Natural killer cell (primary cell): ENCODE measurements around the gene GCH1. TPM values are rescaled to one million over a fixed set of nuclear protein-coding genes. Genes with fewer than 3 reads are reported as not detected.

Experiments used
- ATAC-seq, 3 donors: fragments of 150-1000 bp in 2 of 3; fragments of 200-7000 bp in 1 of 3; cut with Tn5 transposase; 1 replicate in 1 of 3; 2 replicates in 2 of 3; pipeline ENCODE4 v1.10.0; 2021; ENCODE audit warnings: mild to moderate bottlenecking in 2 of 3, moderate library complexity in 2 of 3
- DNase-seq, 2 donors: peaks; one replicate each; pipeline versions ENCODE4 v3.0.0 to v3.0.0-alpha.2; 2013 to 2021; ENCODE audit warnings: mixed read lengths in 1 of 2
- H3K27ac ChIP-seq: one replicate; pipeline ENCODE4 v1.5.1; 2013; ENCODE audit warnings: mild to moderate bottlenecking, low read length
- H3K27me3 ChIP-seq: one replicate; pipeline ENCODE4 v1.6.1; 2013; ENCODE audit warnings: low read length; ENCODE audit not compliant: control insufficient read depth, insufficient read depth
- H3K36me3 ChIP-seq: one replicate; pipeline ENCODE4 v1.6.1; 2013; ENCODE audit warnings: low read length; ENCODE audit not compliant: control insufficient read depth, insufficient read depth
- H3K4me1 ChIP-seq: one replicate; pipeline ENCODE4 v1.6.1; 2013; ENCODE audit warnings: low read length; ENCODE audit not compliant: control insufficient read depth, insufficient read depth
- H3K4me3 ChIP-seq: one replicate; pipeline ENCODE4 v1.5.1; 2013; ENCODE audit warnings: low read length
- H3K9me3 ChIP-seq: one replicate; pipeline ENCODE4 v1.6.1; 2013; ENCODE audit warnings: low read length; ENCODE audit not compliant: control insufficient read depth, insufficient read depth
- H3K27ac Mint-ChIP-seq, 2 donors: one replicate each; pipeline ENCODE4 v1.8.0; 2022; ENCODE audit warnings: mild to moderate bottlenecking in 2 of 2, mixed read lengths in 2 of 2, moderate library complexity in 1 of 2
- H3K27me3 Mint-ChIP-seq, 2 donors: one replicate each; pipeline ENCODE4 v1.8.0; 2022; ENCODE audit warnings: low read depth in 2 of 2, mixed read lengths in 2 of 2
- H3K36me3 Mint-ChIP-seq: one replicate; pipeline ENCODE4 v1.8.0; 2022; ENCODE audit warnings: mixed read lengths
- H3K4me1 Mint-ChIP-seq, 2 donors: one replicate each; pipeline ENCODE4 v1.8.0; 2022; ENCODE audit warnings: mixed read lengths in 2 of 2
- H3K4me3 Mint-ChIP-seq: one replicate; pipeline ENCODE4 v1.8.0; 2022; ENCODE audit warnings: mild to moderate bottlenecking, moderate library complexity, mixed read lengths
- H3K9me3 Mint-ChIP-seq, 2 donors: one replicate each; pipeline ENCODE4 v1.8.0; 2022; ENCODE audit warnings: mixed read lengths in 2 of 2
- CTCF ChIP-seq: fragments of 200-600 bp; IDR thresholded peaks from one replicate; pipeline ENCODE4 v1.8.0; 2022; ENCODE audit warnings: antibody characterized with exemption
- WGBS: methylation state at CpG from one replicate; pipeline ENCODE4 v1.1.7; 2013; ENCODE audit warnings: missing lambda C conversion rate; ENCODE audit not compliant: insufficient coverage; 5-methylcytosine and 5-hydroxymethylcytosine counted together
- intact Hi-C: fragments of 100-400 bp; cut with micrococcal nuclease; formaldehyde crosslinking; loops from one replicate; pipeline ENCODE4 v1.14.2; 2022
- total RNA-seq, 4 donors: library from RNA; stranded (reverse); fragments of 120-200 nt in 1 of 4; gene quantifications; one replicate each; pipeline versions ENCODE4 v1.2.3 to v1.2.4, GENCODE V29; 2013 to 2022

GCH1 gene
- total RNA-seq, 3 donors from 2014 or later (not counting 1 experiment from before 2014, with no cell fraction given) = 51.7 to 71.5 (median 52.6) TPM

- DNase-seq = no peak
- peak overlapping the region; percentile 13 to 43 for H3K27ac Mint-ChIP-seq
- WGBS = 92% methylated on average over 1 of the region's 1 CpG
- H3K4me1 Mint-ChIP-seq = peaks cover 18 to 38% of the 10 kb centered on the region in 2 donors
- H3K27me3 Mint-ChIP-seq = no peaks in the 10 kb centered on the region
- H3K36me3 Mint-ChIP-seq = peaks cover 6% of the 10 kb centered on the region
- no peak overlapping the region for H3K4me3 Mint-ChIP-seq
- H3K9me3 Mint-ChIP-seq = no peaks in the 10 kb centered on the region
- no peak for TF ChIP-seq CTCF
- no peak for ATAC-seq
- Histone ChIP-seq H3K27ac (no peak overlapping the region), H3K4me3 (no peak overlapping the region), H3K9me3 (no peaks in the 10 kb centered on the region), H3K36me3 (peaks cover 3% of the 10 kb centered on the region), H3K27me3 (no peaks in the 10 kb centered on the region), H3K4me1 (peaks cover under 1% of the 10 kb centered on the region)
- intact Hi-C loops = no loop called here
Measured at GRCh38 chr14:54848910-54849309, 53.7 kb downstream of the GCH1 start.

- peaks cover 20% of the 10 kb centered on the region for H3K36me3 Mint-ChIP-seq
- DNase-seq = no peak
- Histone ChIP-seq H3K4me1 (no peaks in the 10 kb centered on the region), H3K9me3 (no peaks in the 10 kb centered on the region), H3K27me3 (no peaks in the 10 kb centered on the region), H3K27ac (no peak overlapping the region), H3K4me3 (no peak overlapping the region), H3K36me3 (peaks cover 18% of the 10 kb centered on the region)
- TF ChIP-seq CTCF = no peak
- no peaks in the 10 kb centered on the region for H3K9me3 Mint-ChIP-seq
- intact Hi-C loops = no loop called here
- no peaks in the 10 kb centered on the region for H3K27me3 Mint-ChIP-seq
- H3K4me3 Mint-ChIP-seq = no peak overlapping the region
- ATAC-seq = no peak
- WGBS = 97% methylated on average over 7 of the region's 7 CpGs
- H3K27ac Mint-ChIP-seq = no peak overlapping the region
- H3K4me1 Mint-ChIP-seq = peaks cover 18 to 24% of the 10 kb centered on the region in 2 donors
Measured at GRCh38 chr14:54845641-54846040, 57.0 kb downstream of the GCH1 start.

- DNase-seq = no peak
- peaks cover 31% of the 10 kb centered on the region for H3K36me3 Mint-ChIP-seq
- Histone ChIP-seq H3K9me3 (no peaks in the 10 kb centered on the region), H3K4me1 (no peaks in the 10 kb centered on the region), H3K36me3 (peaks cover 21% of the 10 kb centered on the region), H3K27ac (no peak overlapping the region), H3K4me3 (no peak overlapping the region), H3K27me3 (no peaks in the 10 kb centered on the region)
- TF ChIP-seq CTCF = no peak
- WGBS = 100% methylated on average over 2 of the region's 2 CpGs
- no peak overlapping the region for H3K4me3 Mint-ChIP-seq
- ATAC-seq = no peak
- H3K27ac Mint-ChIP-seq = peak overlapping the region in 1 of 2 donors; percentile 44
- H3K4me1 Mint-ChIP-seq = peaks cover 17 to 22% of the 10 kb centered on the region in 2 donors
- H3K9me3 Mint-ChIP-seq = no peaks in the 10 kb centered on the region
- H3K27me3 Mint-ChIP-seq = no peaks in the 10 kb centered on the region
- intact Hi-C loops = no loop called here
Measured at GRCh38 chr14:54844479-54844878, 58.1 kb downstream of the GCH1 start.

GRCh38 chr14:54840798-54841197, 61.8 kb downstream of the GCH1 start:
- no peaks in the 10 kb centered on the region for H3K4me1 ChIP-seq
- H3K36me3 ChIP-seq = peaks cover 21% of the 10 kb centered on the region
- Mint-ChIP-seq H3K4me3 (no peak overlapping the region), H3K4me1 (peaks cover 8 to 11% of the 10 kb centered on the region in 2 donors), H3K27me3 (no peaks in the 10 kb centered on the region), H3K36me3 (peaks cover 39% of the 10 kb centered on the region), H3K9me3 (no peaks in the 10 kb centered on the region), H3K27ac (no peak overlapping the region)
- no peak for TF ChIP-seq CTCF
- H3K4me3 ChIP-seq = no peak overlapping the region
- no peak for DNase-seq
- H3K27me3 ChIP-seq = no peaks in the 10 kb centered on the region
- intact Hi-C loops = no loop called here
- 100% methylated on average over 1 of the region's 1 CpG for WGBS
- H3K27ac ChIP-seq = no peak overlapping the region
- H3K9me3 ChIP-seq = no peaks in the 10 kb centered on the region
- no peak for ATAC-seq
